Right lobe of liver (tissue), 4 donors: Measurements from ENCODE around the gene PCYT1B.

ENCODE experiments used
- CTCF ChIP-seq, 4 donors: fragments of 200-600 bp in 3 of 4; fragments of 450-650 bp in 1 of 4; IDR thresholded peaks; one replicate each; pipeline versions ENCODE4 v1.5.1 to v1.8.0; 2016 to 2022; ENCODE audit warnings: antibody characterized with exemption in 4 of 4, mild to moderate bottlenecking in 2 of 4
- POLR2A ChIP-seq: fragments of 450-650 bp; IDR thresholded peaks from one replicate; pipeline ENCODE4 v1.6.1; 2017; ENCODE audit warnings: antibody characterized with exemption, mild to moderate bottlenecking
- donor health status: DM: no; HTN: no; CAD: no.
- donor health status: DM: no; HTN: no; CAD: no.
- donor health status: DM: no; HTN: yes; CAD: no.

GRCh38 chrX:24648495-24648894 lies 1.3 kb upstream of the PCYT1B start:
- TF ChIP-seq POLR2A, result no peak
- TF ChIP-seq CTCF (IDR thresholded peaks at IDR 0.05), result no peak
